Measurements from ENCODE around the gene HRAS. TPM values are rescaled to one million over a fixed set of nuclear protein-coding genes. Genes with fewer than 3 reads are reported as not detected.

The HRAS gene
- total and polyA plus RNA-seq, 10 of the 15 experiments (the other 5 are each of a cell fraction or from before 2014, with no cell fraction given), result 2.8 to 72.4 (median 31.7) TPM

DNA sequence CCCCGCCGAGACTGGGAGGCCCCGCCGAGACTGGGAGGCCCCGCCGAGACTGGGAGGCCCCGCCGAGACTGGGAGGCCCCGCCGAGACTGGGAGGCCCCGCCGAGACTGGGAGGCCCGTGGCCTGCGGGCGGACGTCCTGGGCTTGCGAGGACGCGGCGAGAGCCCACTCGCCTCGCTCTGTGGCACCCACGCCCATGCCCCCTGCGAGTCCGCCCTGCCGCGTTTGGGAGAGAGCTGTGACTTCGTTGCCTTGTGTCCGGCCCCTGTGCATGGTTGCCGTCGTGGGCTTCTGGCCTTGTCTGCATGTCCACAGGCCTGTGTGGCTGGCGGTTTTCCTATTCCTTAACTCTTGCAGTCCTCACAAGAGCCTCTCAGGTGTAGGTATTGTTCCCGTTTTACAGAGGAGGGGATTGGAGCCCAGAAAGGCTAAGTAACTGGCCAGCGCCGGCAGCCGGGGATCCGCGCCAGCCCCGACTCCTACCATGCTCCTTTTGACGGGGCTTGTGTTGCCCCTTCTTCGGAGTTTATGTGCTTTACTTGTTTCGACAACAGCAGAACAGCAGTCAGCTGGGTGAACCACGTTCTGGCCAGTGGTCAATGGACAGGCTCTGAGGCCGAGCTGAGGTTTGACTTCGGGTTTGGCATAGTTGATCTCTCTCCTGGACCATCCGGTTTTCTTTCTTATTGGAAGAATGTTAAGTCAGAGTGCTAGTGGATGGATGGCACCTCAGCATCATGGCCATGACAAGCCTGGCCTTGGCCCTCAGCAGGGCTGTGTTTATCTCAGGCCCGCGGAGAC, 41.6 kb upstream of the HRAS start (continued):
- TF ChIP-seq, protein P1, sequence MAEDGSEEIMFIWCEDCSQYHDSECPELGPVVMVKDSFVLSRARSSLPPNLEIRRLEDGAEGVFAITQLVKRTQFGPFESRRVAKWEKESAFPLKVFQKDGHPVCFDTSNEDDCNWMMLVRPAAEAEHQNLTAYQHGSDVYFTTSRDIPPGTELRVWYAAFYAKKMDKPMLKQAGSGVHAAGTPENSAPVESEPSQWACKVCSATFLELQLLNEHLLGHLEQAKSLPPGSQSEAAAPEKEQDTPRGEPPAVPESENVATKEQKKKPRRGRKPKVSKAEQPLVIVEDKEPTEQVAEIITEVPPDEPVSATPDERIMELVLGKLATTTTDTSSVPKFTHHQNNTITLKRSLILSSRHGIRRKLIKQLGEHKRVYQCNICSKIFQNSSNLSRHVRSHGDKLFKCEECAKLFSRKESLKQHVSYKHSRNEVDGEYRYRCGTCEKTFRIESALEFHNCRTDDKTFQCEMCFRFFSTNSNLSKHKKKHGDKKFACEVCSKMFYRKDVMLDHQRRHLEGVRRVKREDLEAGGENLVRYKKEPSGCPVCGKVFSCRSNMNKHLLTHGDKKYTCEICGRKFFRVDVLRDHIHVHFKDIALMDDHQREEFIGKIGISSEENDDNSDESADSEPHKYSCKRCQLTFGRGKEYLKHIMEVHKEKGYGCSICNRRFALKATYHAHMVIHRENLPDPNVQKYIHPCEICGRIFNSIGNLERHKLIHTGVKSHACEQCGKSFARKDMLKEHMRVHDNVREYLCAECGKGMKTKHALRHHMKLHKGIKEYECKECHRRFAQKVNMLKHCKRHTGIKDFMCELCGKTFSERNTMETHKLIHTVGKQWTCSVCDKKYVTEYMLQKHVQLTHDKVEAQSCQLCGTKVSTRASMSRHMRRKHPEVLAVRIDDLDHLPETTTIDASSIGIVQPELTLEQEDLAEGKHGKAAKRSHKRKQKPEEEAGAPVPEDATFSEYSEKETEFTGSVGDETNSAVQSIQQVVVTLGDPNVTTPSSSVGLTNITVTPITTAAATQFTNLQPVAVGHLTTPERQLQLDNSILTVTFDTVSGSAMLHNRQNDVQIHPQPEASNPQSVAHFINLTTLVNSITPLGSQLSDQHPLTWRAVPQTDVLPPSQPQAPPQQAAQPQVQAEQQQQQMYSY (CRISPR knock-in tag; IDR thresholded peaks at IDR 0.05), result no peak
- TF ChIP-seq, protein P2, sequence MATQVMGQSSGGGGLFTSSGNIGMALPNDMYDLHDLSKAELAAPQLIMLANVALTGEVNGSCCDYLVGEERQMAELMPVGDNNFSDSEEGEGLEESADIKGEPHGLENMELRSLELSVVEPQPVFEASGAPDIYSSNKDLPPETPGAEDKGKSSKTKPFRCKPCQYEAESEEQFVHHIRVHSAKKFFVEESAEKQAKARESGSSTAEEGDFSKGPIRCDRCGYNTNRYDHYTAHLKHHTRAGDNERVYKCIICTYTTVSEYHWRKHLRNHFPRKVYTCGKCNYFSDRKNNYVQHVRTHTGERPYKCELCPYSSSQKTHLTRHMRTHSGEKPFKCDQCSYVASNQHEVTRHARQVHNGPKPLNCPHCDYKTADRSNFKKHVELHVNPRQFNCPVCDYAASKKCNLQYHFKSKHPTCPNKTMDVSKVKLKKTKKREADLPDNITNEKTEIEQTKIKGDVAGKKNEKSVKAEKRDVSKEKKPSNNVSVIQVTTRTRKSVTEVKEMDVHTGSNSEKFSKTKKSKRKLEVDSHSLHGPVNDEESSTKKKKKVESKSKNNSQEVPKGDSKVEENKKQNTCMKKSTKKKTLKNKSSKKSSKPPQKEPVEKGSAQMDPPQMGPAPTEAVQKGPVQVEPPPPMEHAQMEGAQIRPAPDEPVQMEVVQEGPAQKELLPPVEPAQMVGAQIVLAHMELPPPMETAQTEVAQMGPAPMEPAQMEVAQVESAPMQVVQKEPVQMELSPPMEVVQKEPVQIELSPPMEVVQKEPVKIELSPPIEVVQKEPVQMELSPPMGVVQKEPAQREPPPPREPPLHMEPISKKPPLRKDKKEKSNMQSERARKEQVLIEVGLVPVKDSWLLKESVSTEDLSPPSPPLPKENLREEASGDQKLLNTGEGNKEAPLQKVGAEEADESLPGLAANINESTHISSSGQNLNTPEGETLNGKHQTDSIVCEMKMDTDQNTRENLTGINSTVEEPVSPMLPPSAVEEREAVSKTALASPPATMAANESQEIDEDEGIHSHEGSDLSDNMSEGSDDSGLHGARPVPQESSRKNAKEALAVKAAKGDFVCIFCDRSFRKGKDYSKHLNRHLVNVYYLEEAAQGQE (IDR thresholded peaks at IDR 0.05; ENCODE audit: low read depth, low read length), result no peak
- no peak for TF ChIP-seq TCF3 (IDR thresholded peaks at IDR 0.05; ENCODE audit: borderline replicate concordance, insufficient read depth, low read depth, low read length)
- TF ChIP-seq MEF2A (IDR thresholded peaks at IDR 0.05; ENCODE audit: insufficient read depth, low read depth, low read length), result no peak
- TF ChIP-seq PAX5 (IDR thresholded peaks at IDR 0.05; ENCODE audit: borderline replicate concordance, low read depth, low read length), result no peak
